NB4 (cell line): ENCODE results near the gene MPRIP.
"Not testable (repeated sequence)": the region's sequence is repeated elsewhere in the genome, so short reads cannot be mapped to it uniquely, and the experiment has no call there.

Experiments
- DNase-seq: peaks from one replicate; pipeline ENCODE4 v3.0.0; 2010; ENCODE audit warnings: low read depth
- H3K4me3 ChIP-seq: one replicate; pipeline ENCODE4 v1.5.1; 2011; ENCODE audit warnings: mild to moderate bottlenecking, low read depth, low read length, moderate library complexity
- MYC ChIP-seq: IDR thresholded peaks from 2 replicates; pipeline ENCODE4 v1.6.1; 2011; ENCODE audit warnings: low read depth, low read length
- POLR2A ChIP-seq: IDR thresholded peaks from 2 replicates; pipeline ENCODE4 v1.6.1; 2011; ENCODE audit warnings: mild to moderate bottlenecking; ENCODE audit not compliant: insufficient read length; ENCODE audit errors: extremely low read depth
- TF ChIP-seq, protein P1 (sequence below): IDR thresholded peaks from one replicate; pipeline ENCODE4 v1.5.1; 2012; ENCODE audit warnings: low read depth, low read length
- TF ChIP-seq, protein P2 (sequence below): IDR thresholded peaks from 2 replicates; pipeline ENCODE4 v1.6.1; 2011; ENCODE audit warnings: low read depth, low read length

Gene MPRIP

DNA sequence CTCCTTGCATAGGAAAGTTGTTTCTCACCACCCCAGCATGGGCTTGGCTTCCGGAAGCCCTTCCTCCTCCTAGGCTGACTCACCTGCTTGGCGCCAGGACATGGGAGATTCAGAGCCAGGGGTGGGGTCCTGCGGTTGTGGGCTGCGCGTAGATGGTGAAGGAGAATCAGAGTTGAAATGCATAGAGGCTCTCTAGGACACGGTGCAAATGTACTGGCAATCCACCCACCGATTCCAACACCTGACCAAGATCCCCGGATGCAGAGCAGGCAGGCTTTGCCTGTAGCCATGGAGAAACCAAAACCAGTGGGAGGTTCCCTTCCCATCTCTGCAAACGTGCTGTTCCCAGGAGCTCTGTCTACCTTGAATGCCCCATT lies 27.5 kb upstream of the MPRIP start:
- not testable (repeated sequence) for DNase-seq, H3K4me3 ChIP-seq

DNA sequence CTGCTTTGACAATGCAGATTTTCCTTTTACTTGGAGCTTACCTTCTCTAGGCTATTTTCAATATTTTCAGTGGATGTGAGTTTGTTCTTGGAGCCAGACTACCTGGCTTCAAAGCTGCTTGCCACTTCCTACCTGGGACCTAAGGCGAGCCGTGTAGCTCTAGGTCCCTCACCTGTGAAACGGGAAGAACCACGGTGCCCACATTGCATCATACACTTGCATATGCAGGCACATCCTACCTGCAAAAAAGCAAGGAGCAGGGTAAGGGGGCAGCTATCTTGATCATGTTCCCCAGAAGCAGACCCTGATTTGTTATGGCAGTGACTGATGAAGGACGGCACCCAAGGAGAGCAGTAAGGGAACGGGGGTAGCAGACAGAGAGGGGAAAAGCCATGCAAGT lies 27.0 kb upstream of the MPRIP start:
- TF ChIP-seq, protein P1, sequence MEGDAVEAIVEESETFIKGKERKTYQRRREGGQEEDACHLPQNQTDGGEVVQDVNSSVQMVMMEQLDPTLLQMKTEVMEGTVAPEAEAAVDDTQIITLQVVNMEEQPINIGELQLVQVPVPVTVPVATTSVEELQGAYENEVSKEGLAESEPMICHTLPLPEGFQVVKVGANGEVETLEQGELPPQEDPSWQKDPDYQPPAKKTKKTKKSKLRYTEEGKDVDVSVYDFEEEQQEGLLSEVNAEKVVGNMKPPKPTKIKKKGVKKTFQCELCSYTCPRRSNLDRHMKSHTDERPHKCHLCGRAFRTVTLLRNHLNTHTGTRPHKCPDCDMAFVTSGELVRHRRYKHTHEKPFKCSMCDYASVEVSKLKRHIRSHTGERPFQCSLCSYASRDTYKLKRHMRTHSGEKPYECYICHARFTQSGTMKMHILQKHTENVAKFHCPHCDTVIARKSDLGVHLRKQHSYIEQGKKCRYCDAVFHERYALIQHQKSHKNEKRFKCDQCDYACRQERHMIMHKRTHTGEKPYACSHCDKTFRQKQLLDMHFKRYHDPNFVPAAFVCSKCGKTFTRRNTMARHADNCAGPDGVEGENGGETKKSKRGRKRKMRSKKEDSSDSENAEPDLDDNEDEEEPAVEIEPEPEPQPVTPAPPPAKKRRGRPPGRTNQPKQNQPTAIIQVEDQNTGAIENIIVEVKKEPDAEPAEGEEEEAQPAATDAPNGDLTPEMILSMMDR, result no peak
- TF ChIP-seq POLR2A (no peak), MYC (no peak)
- TF ChIP-seq, protein P2, sequence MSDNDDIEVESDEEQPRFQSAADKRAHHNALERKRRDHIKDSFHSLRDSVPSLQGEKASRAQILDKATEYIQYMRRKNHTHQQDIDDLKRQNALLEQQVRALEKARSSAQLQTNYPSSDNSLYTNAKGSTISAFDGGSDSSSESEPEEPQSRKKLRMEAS, result no peak
- H3K4me3 ChIP-seq, result no peak overlapping the region
- no peak for DNase-seq

DNA sequence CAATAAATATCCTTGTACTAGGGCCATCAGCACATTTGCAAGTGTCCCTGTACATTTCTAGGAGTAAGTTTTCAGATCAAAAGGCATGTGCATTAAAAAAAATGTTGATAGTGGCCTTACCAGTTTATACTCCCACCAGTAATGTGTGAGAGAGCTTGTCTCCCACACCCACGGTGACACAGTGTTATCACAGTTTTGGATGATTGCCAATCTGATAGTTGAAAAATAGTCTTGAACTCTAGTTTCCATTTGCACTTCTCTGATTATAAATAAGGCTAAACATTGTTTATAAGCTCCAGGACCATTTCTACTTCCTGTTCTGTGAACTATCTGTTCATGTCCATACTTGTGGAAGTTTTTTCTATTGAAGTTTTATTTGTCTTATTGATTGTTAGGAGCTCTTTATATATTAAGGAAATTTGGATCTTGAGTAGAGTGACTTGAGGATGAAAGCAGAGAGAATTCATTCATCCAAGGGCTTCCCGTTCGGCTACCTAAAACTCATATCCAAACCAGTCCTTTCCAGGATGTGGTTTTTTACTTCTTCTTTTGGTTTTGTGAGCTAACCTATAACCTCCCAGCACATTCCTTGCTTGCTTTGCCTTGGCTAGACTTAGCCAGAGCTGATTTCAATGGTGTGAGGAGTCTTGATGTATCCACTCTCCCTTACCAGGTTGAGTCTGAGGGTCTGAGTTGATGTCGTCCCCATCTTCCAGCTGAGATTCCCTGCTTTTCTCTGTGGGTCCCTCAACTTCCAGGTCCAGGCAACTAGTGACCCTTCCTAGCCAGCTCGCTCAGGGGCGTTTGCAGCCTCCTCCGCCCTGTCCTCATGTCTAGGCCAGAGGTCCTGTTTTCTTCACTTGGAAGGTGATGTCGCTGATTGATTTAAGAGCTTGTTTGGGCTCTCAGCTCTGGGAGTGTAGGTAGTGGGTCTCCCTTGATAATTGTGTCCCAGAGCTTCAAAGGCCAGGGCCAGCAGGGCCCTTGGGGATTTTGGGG lies 25.8 kb upstream of the MPRIP start:
- not testable (repeated sequence) for H3K4me3 ChIP-seq
- DNase-seq, result peak; percentile 78

DNA sequence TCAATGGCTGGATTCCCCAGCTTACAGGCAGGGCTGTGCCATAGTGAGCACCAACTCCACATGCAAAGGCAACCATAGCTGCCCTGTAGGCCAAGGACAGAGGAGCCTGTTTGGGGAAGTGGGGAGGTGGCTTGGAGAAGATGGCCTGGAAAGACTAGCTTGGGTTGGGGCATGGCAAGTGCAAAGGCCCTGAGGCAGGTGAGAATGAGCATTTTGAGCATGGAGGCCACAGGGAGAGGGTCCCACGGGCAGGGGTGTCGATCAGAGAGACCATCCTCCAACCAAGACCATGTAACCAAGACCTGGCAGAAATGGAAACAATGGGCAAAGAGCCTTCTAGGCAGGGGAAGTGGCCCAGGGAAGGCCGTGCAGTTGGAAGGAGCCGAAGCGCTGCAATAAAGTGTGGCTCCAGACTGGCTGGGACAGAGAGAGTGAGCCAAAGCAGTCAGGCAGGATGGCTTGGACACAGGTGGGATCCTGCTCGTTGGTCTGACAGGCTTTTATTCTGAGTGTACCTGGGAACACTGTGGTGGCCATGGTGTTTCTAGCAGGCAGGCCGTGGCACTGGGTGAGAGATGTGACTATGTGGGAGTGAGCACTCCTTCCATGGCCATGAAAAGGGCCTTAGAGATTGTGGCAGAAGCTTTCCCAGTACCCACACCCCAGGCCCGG lies 24.8 kb upstream of the MPRIP start:
- DNase-seq, result no peak
- TF ChIP-seq MYC (no peak), POLR2A (no peak)
- TF ChIP-seq, protein P2, result no peak
- TF ChIP-seq, protein P1, result no peak
- no peak overlapping the region for H3K4me3 ChIP-seq

DNA sequence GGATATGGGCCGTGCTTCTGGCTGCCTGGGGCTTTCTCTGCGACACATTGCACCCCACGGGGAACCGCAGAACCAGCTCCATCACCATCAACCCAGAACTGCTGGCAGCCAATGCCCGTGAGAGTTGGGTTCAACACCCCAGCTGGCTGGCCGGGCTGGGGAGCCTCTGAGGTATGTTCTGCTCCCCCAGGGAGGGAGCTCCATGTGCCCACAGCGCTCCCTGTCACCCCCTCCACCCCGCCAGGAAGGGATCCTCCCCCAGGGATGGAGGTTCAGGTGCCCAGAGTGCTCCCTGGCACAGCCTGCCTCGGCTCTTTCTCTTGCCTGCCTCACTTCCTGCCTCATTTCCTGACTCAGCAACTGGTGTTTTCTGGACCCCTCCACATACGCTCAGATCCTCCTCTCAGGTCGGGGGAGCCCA lies 24.2 kb upstream of the MPRIP start:
- H3K4me3 ChIP-seq, result no peak overlapping the region
- TF ChIP-seq MYC, result no peak
- TF ChIP-seq POLR2A, result no peak
- TF ChIP-seq, protein P2, result no peak
- TF ChIP-seq, protein P1, result no peak
- DNase-seq, result no peak

DNA sequence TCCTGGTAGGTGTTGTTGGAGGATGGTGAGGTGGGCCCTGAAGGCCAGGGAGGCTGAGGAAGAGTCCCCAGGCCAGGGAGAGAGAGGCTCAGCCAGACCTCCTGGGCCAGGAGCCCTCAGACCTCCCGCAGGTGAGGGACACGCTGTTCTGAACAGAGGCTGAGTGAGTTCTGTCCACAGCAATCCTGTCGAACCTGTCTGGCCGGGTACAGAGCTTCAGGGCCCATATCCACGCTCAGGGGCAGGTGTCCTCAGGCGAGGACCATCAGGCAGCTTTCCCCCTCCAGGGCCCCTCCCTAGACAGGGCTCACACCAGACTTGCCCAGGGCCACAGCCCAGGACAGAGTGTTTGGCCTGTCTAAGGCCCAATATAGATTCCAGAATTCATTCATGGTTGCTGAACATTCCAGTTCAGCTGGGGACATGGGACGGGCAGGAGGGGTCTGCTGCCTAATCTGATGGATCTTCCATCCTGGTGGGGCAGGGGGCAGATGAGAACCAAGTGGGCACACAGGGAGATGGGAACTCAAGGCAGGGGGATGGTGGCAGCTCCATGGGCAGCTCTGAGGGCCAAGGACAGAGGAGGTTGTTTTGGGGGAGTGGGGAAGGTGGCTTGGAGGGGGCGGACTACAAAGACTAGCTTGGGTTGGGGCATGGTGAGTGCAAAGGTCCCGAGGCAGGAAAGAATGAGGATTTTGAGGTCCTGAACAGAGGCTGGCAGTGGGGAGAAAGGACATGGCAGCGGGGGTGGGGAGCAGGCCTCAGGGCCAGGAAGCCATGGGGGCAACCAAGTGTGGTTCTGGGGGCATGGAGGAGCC lies 23.4 kb upstream of the MPRIP start:
- H3K4me3 ChIP-seq, result no peak overlapping the region
- TF ChIP-seq MYC (no peak), POLR2A (no peak)
- TF ChIP-seq, protein P2, result no peak
- no peak for DNase-seq

DNA sequence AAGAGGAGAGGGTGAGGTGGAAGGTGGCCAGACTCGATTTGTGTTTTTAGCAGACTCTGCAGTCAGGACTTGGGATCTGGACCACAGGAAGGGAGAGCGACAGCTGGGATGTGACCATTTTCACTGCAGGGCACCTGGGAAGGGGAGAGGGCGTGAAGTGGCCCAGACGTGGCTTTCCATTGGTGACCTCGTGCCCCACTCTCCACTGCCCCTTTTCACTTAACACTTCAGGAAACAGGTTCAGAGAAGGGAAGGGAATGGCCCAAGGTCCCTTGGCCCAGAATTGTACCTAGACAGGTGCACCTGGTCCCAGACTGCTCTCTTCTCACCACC lies 22.9 kb upstream of the MPRIP start:
- TF ChIP-seq MYC, result no peak
- no peak overlapping the region for H3K4me3 ChIP-seq
- no peak for DNase-seq
